SU-DHL-6 (cell line): ENCODE measurements around the gene BMP6.
"Not testable (repeated sequence)": the region's sequence is repeated elsewhere in the genome, so short reads cannot be mapped to it uniquely, and the experiment has no call there.

ENCODE experiments used
- H2AFZ ChIP-seq: fragments of 200-600 bp; sonication (generic); 2 replicates; pipeline ENCODE4 v1.6.1; 2014; ENCODE audit warnings: low read depth, mild to moderate bottlenecking, moderate library complexity, mixed read lengths, antibody characterized with exemption, low read length; ENCODE audit not compliant: severe bottlenecking
- H3F3A ChIP-seq: fragments of 200-600 bp; shearing (Covaris generic); 2 replicates; pipeline ENCODE4 v1.6.0; 2016; ENCODE audit warnings: antibody characterized with exemption, mild to moderate bottlenecking; ENCODE audit not compliant: insufficient read depth
- H3K27ac ChIP-seq: fragments of 200-600 bp; sonication (generic); 2 replicates; pipeline ENCODE4 v1.5.1; 2016; ENCODE audit warnings: low read depth, mild to moderate bottlenecking, low read length, moderate library complexity, mixed read lengths
- H3K27me3 ChIP-seq: fragments of 200-600 bp; sonication (generic), shearing (Covaris generic); 2 replicates; pipeline ENCODE4 v1.6.0; 2014; ENCODE audit warnings: mild to moderate bottlenecking, low read length
- H3K36me3 ChIP-seq: fragments of 200-600 bp; sonication (generic); 2 replicates; pipeline ENCODE4 v1.6.1; 2014; ENCODE audit warnings: mild to moderate bottlenecking, low read length, mixed read lengths
- H3K4me2 ChIP-seq: fragments of 300-600, 200-600 bp; shearing (Covaris generic), sonication (generic); 2 replicates; pipeline ENCODE4 v1.6.0; 2014; ENCODE audit warnings: low read length, low read depth, mild to moderate bottlenecking; ENCODE audit not compliant: poor library complexity, severe bottlenecking
- H3K4me3 ChIP-seq: fragments of 200-600 bp; sonication (generic); 2 replicates; pipeline ENCODE4 v1.5.1; 2014; ENCODE audit warnings: antibody characterized with exemption, low read length, mild to moderate bottlenecking, mixed read lengths; ENCODE audit not compliant: insufficient read depth, poor library complexity, severe bottlenecking
- H3K79me2 ChIP-seq: fragments of 200-600 bp; sonication (generic); 2 replicates; pipeline ENCODE4 v1.6.1; 2014; ENCODE audit warnings: mild to moderate bottlenecking, low read length, moderate library complexity; ENCODE audit not compliant: insufficient read depth
- H3K9ac ChIP-seq: fragments of 200-600 bp; sonication (generic); 2 replicates; pipeline ENCODE4 v1.7.0; 2014; ENCODE audit warnings: mild to moderate bottlenecking, low read length
- H3K9me2 ChIP-seq: fragments of 200-600 bp; sonication (generic); replicated peaks from 2 replicates; pipeline ENCODE4 v1.6.1; 2014; ENCODE audit warnings: low read length; ENCODE audit not compliant: insufficient read depth
- H3K9me3 ChIP-seq: fragments of 200-600 bp; sonication (generic); 2 replicates; pipeline ENCODE4 v1.6.1; 2014; ENCODE audit warnings: low read length, mixed read lengths; ENCODE audit not compliant: insufficient read depth
- H4K20me1 ChIP-seq: fragments of 200-600 bp; sonication (generic); 2 replicates; pipeline ENCODE4 v1.6.1; 2014; ENCODE audit warnings: low read depth, mild to moderate bottlenecking, antibody characterized with exemption, low read length, moderate library complexity, mixed read lengths
- EZH2phosphoT487 ChIP-seq: fragments of 200-600 bp; sonication (generic), shearing (Covaris generic); conservative IDR thresholded peaks from 2 replicates; pipeline ENCODE4 v1.6.1; 2018; ENCODE audit warnings: mild to moderate bottlenecking, antibody characterized with exemption, low read length, moderate library complexity, mixed read lengths
- TF ChIP-seq, protein P1 (sequence below): fragments of 200-600 bp; sonication (generic); IDR thresholded peaks from one replicate; pipeline ENCODE4 v1.5.1; 2017; ENCODE audit warnings: antibody characterized with exemption, mild to moderate bottlenecking, low read length, moderate library complexity; ENCODE audit not compliant: insufficient read depth, poor library complexity, severe bottlenecking

BMP6 gene

DNA sequence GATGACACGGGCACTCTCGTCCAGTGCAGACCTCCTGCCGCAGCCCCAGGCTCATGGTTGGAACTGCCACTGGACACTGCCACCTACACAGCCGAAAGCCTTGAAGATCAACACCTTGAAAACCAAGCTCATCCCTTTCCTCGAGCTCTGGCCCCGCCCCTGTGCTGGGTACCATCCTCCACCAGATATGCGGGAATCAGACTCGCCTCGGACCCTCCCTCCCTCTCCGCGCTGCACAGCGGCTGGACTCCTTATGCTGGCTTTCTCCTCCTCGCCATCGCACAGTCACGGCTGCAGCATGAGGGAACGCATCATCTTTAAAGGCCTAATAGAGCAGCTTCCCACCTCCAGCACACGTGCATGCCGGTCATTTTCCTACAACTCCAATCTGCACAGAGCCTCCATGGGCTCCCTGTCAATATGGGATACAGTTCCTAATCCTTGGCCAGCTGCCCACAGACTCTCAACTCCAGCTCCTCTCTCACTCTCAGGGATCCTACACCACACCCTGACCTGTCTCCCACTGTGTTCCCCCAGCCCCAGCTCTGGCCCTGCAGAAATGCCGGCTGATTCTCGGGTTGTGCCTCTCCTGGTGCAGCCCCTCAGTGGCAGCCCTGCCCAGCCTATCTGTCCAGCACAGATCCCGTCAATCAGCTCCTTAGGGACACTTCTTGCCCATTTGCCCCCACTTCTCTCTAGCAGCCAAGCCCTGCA lies 161.5 kb downstream of the BMP6 start:
- no peaks in the 10 kb centered on the region for H3K9me3 ChIP-seq
- no peak overlapping the region for H2AFZ ChIP-seq
- TF ChIP-seq, protein P1, sequence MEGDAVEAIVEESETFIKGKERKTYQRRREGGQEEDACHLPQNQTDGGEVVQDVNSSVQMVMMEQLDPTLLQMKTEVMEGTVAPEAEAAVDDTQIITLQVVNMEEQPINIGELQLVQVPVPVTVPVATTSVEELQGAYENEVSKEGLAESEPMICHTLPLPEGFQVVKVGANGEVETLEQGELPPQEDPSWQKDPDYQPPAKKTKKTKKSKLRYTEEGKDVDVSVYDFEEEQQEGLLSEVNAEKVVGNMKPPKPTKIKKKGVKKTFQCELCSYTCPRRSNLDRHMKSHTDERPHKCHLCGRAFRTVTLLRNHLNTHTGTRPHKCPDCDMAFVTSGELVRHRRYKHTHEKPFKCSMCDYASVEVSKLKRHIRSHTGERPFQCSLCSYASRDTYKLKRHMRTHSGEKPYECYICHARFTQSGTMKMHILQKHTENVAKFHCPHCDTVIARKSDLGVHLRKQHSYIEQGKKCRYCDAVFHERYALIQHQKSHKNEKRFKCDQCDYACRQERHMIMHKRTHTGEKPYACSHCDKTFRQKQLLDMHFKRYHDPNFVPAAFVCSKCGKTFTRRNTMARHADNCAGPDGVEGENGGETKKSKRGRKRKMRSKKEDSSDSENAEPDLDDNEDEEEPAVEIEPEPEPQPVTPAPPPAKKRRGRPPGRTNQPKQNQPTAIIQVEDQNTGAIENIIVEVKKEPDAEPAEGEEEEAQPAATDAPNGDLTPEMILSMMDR: no peak
- no peak for TF ChIP-seq EZH2phosphoT487
- H3K27me3 ChIP-seq: no peaks in the 10 kb centered on the region
- no peak overlapping the region for H3K27ac ChIP-seq
- no peaks in the 10 kb centered on the region for H3K79me2 ChIP-seq
- H3K4me3 ChIP-seq: no peak overlapping the region
- H4K20me1 ChIP-seq: no peaks in the 10 kb centered on the region
- H3K9me2 ChIP-seq: no peaks in the 10 kb centered on the region
- H3F3A ChIP-seq: no peaks in the 10 kb centered on the region
- H3K36me3 ChIP-seq: peaks cover 48% of the 10 kb centered on the region; the same call in 1 of the 2 replicates
- H3K4me2 ChIP-seq: no peak overlapping the region
- H3K9ac ChIP-seq: no peak overlapping the region

DNA sequence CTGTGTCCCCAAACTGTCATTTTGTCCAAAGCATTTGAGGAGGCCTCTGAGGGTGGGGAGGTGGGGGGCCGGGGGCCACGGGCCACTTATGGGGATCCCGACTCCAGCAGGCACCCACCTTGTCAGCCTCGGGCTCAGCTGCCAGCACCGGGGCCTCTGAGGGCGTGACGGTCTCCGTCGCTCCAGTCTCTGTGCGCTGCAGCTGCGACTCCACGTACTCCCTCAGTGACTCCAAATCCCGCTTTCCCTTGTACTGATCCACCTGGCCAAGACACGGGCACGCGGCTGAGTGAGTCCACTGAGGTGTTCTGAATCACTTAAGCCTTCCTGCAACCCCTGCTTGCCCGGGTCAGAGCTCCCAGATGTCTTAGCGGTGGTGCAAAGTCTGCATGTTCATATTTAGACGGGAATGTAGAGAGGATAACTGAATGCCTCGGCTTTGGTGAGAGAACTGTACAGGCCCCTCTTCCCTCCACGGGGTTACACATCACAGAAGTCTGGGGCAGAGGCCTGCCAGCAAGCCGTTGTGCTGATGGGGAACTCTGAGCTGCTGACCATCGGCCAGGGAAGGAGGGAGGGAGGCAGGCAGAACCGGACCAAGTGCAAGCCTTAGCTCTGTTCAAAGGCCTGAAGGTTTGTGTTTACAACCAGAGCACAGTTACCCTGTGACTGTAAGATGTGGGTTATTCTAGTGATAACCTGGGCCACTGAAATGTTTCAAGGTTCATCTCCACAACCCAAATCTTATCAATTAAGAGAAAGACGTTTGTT lies 162.9 kb downstream of the BMP6 start:
- Histone ChIP-seq H3K27me3 (no peaks in the 10 kb centered on the region), H3K9me3 (no peaks in the 10 kb centered on the region), H2AFZ (no peak overlapping the region), H3K36me3 (peaks cover 46% of the 10 kb centered on the region), H3K79me2 (no peaks in the 10 kb centered on the region), H3K9me2 (no peaks in the 10 kb centered on the region), H3K27ac (no peak overlapping the region), H3K4me2 (no peak overlapping the region), H4K20me1 (no peaks in the 10 kb centered on the region), H3F3A (no peaks in the 10 kb centered on the region), H3K9ac (no peak overlapping the region), H3K4me3 (no peak overlapping the region)
- TF ChIP-seq EZH2phosphoT487: no peak
- TF ChIP-seq, protein P1: no peak

DNA sequence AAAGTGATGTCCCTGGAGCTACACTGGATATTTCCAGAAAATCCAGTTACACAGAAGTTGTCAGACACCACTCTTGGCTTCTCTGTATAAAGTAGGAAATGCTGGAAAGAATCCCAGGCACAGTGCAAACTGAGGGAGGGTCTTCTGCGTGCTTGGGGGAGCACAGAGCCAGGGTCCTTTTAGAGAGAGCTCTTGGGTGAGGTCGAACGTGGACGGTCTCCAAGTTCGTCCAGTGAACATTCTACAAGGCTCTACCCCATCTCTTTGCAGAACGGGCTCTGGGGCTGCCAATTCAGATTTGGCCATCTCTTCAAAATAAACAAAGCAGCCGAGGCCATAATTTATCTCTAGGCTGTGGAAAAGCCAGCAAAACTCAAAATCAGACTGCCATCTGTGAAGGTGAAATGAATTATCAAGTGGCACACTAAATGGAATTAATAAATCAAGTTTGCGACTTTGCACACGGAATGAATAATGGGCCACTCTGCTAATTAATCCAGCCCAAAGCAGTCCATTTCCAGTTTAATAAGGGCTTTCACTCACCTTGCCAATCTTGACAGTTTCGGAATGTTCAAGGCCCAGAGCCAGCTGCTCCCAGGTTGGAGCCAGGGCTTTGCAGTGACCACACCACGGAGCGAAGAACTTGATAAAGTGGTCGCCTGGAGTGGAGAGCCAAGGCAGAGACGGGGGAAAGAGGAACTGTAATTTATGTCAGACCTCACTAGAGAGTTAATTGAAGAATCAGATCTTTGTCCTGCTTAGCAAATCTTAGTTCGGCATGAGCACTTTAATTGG lies 165.4 kb downstream of the BMP6 start:
- H3K9me2 ChIP-seq: no peaks in the 10 kb centered on the region
- no peaks in the 10 kb centered on the region for H3F3A ChIP-seq
- no peak overlapping the region for H2AFZ ChIP-seq
- H3K4me2 ChIP-seq: no peak overlapping the region
- H3K4me3 ChIP-seq: no peak overlapping the region
- peaks cover 44% of the 10 kb centered on the region for H3K36me3 ChIP-seq
- H3K79me2 ChIP-seq: no peaks in the 10 kb centered on the region
- H3K27me3 ChIP-seq: no peaks in the 10 kb centered on the region
- H4K20me1 ChIP-seq: no peaks in the 10 kb centered on the region
- no peak for TF ChIP-seq EZH2phosphoT487
- TF ChIP-seq, protein P1: no peak
- no peaks in the 10 kb centered on the region for H3K9me3 ChIP-seq
- H3K9ac ChIP-seq: no peak overlapping the region
- no peak overlapping the region for H3K27ac ChIP-seq

DNA sequence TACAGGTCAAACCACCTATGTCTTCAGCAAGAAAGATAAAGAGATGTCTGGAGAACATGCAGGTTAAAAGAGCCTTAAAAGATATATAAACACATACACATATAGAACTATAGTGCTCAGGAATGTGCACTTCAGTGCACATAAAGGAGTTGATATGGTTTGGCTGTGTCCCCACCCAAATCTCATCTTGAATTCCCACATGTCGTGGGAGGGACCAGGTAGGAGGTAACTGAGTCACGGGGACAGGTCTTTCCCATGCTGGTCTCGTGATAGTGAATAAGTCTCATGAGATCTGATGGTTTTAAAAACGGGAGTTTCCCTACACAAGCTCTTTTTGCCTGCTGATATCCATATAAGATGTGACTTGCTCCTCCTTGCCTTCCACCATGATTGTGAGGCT lies 166.5 kb downstream of the BMP6 start:
- H3K27me3 ChIP-seq, H3K9me3 ChIP-seq, H3K79me2 ChIP-seq, H3K27ac ChIP-seq, H3F3A ChIP-seq, H4K20me1 ChIP-seq, H3K4me2 ChIP-seq, H3K4me3 ChIP-seq, H3K9ac ChIP-seq, H3K9me2 ChIP-seq, H2AFZ ChIP-seq: not testable (repeated sequence)
- peaks cover 54% of the 10 kb centered on the region for H3K36me3 ChIP-seq
